Peyer's patch (tissue), 4 donors: Measurements from ENCODE around the gene TFCP2L1.

Experiments
- CTCF ChIP-seq, 6 experiments: fragments of 450-650 bp in 4 of 6; fragments of 200-600 bp in 2 of 6; sonication (generic) in 1 of 6; IDR thresholded peaks; one replicate each; pipeline ENCODE4 v1.5.1; 2017 to 2019; ENCODE audit warnings: antibody characterized with exemption in 6 of 6, mild to moderate bottlenecking in 3 of 6, moderate library complexity in 1 of 6
- POLR2A ChIP-seq, 2 donors: fragments of 450-650 bp; IDR thresholded peaks; one replicate each; pipeline ENCODE4 v1.5.1; 2017; ENCODE audit warnings: antibody characterized with exemption in 2 of 2, mild to moderate bottlenecking in 2 of 2, moderate library complexity in 2 of 2

GRCh38 chr2:121286506-121286905 lies 1.5 kb upstream of the TFCP2L1 start:
- TF ChIP-seq CTCF (IDR thresholded peaks at IDR 0.05) (no peak), POLR2A (IDR thresholded peaks at IDR 0.05) (no peak)
